ENCODE measurements around the gene LGALS3BP. TPM values are rescaled to one million over a fixed set of nuclear protein-coding genes. Genes with fewer than 3 reads are reported as not detected.

The LGALS3BP gene
- total RNA-seq, 4 donors from 2014 or later, result 191 to 392 (median 296) TPM

GRCh38 chr17:78924481-78925151, 55.1 kb downstream of the LGALS3BP start:
- no peaks in the 10 kb centered on the region for H3K9me3 ChIP-seq
- TF ChIP-seq, protein P1, sequence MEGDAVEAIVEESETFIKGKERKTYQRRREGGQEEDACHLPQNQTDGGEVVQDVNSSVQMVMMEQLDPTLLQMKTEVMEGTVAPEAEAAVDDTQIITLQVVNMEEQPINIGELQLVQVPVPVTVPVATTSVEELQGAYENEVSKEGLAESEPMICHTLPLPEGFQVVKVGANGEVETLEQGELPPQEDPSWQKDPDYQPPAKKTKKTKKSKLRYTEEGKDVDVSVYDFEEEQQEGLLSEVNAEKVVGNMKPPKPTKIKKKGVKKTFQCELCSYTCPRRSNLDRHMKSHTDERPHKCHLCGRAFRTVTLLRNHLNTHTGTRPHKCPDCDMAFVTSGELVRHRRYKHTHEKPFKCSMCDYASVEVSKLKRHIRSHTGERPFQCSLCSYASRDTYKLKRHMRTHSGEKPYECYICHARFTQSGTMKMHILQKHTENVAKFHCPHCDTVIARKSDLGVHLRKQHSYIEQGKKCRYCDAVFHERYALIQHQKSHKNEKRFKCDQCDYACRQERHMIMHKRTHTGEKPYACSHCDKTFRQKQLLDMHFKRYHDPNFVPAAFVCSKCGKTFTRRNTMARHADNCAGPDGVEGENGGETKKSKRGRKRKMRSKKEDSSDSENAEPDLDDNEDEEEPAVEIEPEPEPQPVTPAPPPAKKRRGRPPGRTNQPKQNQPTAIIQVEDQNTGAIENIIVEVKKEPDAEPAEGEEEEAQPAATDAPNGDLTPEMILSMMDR (IDR thresholded peaks at IDR 0.05), result no peak
- peak in 1 of 2 donors; percentile 27 for TF ChIP-seq EP300 (IDR thresholded peaks at IDR 0.05)
- no peak for TF ChIP-seq POLR2A (IDR thresholded peaks at IDR 0.05)
- 2% methylated on average over 22 to 39 of the region's 64 CpGs for WGBS, 2 donors
- H3K27ac ChIP-seq, result peak overlapping the region; percentile 82 to 100 (median 90)
- H3K27me3 ChIP-seq, result no peaks in the 10 kb centered on the region
- H3K4me3 ChIP-seq, result peak overlapping the region; percentile 67 to 98 (median 84)
- no peaks in the 10 kb centered on the region for H3K36me3 ChIP-seq
- peaks cover 0 to 62% (median 41%) of the 10 kb centered on the region in 4 donors for H3K4me1 ChIP-seq
- DNase-seq (ENCODE audit: low spot score in 2 of 2), result no peak

DNA sequence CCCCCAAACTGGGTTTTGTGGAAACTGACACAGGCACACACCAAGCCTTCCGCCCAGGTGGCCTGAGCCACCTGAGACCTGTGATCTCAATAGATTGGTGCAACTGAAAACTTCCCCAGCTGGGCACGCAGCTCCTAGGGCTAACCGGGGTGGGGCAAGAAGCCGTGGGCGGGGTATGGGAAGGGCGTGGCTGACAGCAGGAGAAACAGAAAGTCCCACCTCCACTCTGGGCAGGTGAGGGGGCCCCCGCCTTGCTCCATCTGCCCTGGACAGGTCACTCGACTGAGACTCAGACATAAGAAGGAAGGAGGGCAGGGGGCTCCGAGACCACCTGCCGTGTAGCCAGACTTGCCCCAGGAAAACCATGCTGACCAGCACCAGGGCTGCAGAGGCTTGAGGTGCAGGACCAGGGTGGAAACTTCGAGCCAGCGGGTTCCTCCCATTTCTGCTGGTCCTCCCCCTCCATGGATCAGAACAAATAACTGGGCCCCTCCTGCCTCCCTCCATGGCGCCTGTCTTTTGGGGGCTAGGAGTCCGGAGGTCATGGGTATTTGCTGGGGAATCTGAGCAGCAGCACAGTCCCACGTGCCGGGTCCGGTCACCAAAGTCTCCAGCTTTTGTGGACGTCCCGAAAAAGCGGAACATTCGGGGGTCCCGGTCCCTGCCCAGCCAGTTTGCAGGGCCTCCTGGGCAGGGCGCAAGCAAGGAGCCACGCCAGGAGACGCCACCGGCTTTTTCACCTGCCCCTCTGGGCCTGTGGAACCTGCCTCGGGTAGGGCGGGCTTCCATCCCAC, 55.9 kb downstream of the LGALS3BP start:
- WGBS, 2 donors, result 3 to 4% methylated on average over 22 to 28 of the region's 28 CpGs
- peak overlapping the region; percentile 82 to 100 (median 90) for H3K27ac ChIP-seq
- no peaks in the 10 kb centered on the region for H3K36me3 ChIP-seq

GRCh38 chr17:78922816-78923498, 56.8 kb downstream of the LGALS3BP start:
- 41% methylated on average over 11 to 12 of the region's 13 CpGs for WGBS, 2 donors
- DNase-seq (ENCODE audit: low spot score in 2 of 2), result no peak
- Histone ChIP-seq H3K9me3 (no peaks in the 10 kb centered on the region), H3K4me1 (peaks cover 0 to 79% (median 55%) of the 10 kb centered on the region in 4 donors), H3K36me3 (no peaks in the 10 kb centered on the region), H3K4me3 (peak overlapping the region; percentile 67 to 98 (median 84)), H3K27ac (peak overlapping the region; percentile 82 to 100 (median 90)), H3K27me3 (no peaks in the 10 kb centered on the region)
- no peak for TF ChIP-seq POLR2A (IDR thresholded peaks at IDR 0.05)
- TF ChIP-seq EP300 (IDR thresholded peaks at IDR 0.05), result no peak
- TF ChIP-seq, protein P1 (IDR thresholded peaks at IDR 0.05), result no peak

More for the DNA sequence above, 55.9 kb downstream of the LGALS3BP start:
- H3K4me1 ChIP-seq, result peaks cover 0 to 70% (median 46%) of the 10 kb centered on the region in 4 donors
- no peaks in the 10 kb centered on the region for H3K9me3 ChIP-seq
- peak; percentile 55 to 60 for DNase-seq (ENCODE audit: low spot score in 2 of 2)
- TF ChIP-seq, protein P1 (IDR thresholded peaks at IDR 0.05), result no peak
- TF ChIP-seq POLR2A (IDR thresholded peaks at IDR 0.05), result peak; percentile 18 to 20
- TF ChIP-seq EP300 (IDR thresholded peaks at IDR 0.05), result peak in 1 of 2 donors; percentile 28
- no peaks in the 10 kb centered on the region for H3K27me3 ChIP-seq
- H3K4me3 ChIP-seq, result peak overlapping the region; percentile 67 to 98 (median 84)

DNA sequence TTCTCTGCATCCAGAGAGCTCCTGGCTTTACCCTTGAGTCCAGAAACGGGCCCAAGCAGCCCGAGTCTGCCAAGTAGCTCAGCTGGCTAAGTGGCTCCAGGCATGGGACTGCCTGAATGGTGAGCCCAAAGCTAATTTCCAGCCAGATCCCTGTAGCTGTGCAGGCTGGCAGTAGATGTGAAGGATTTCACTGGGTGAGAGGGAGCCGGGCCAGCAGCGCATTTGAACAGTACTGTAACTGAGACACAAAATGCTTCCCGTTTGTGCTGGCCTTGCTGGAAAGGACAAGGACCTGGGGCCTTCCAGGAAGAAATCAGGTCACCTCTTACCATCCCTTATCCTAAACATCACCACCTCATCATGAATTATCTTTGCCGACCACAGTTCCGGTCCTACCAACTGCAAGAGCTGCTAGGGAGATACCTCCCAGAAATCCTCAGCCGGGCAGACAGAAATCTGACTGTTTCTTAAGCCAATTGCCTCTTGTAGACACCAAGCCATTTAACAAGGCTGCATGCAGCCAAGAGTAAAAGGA, 58.2 kb downstream of the LGALS3BP start:
- peaks cover 0 to 81% (median 62%) of the 10 kb centered on the region in 4 donors for H3K4me1 ChIP-seq
- no peaks in the 10 kb centered on the region for H3K27me3 ChIP-seq
- H3K27ac ChIP-seq, result peak overlapping the region; percentile 82 to 100 (median 90)
- WGBS, 2 donors, result 14 to 18% methylated on average over 8 of the region's 8 CpGs
- no peaks in the 10 kb centered on the region for H3K36me3 ChIP-seq
- peak overlapping the region in 2 of 4 donors; percentile 20 to 98 for H3K4me3 ChIP-seq
- TF ChIP-seq EP300 (IDR thresholded peaks at IDR 0.05), result peak in 1 of 2 donors; percentile 2
- no peak for TF ChIP-seq POLR2A (IDR thresholded peaks at IDR 0.05)
- TF ChIP-seq, protein P1 (IDR thresholded peaks at IDR 0.05), result no peak
- no peak for DNase-seq (ENCODE audit: low spot score in 2 of 2)
- no peaks in the 10 kb centered on the region for H3K9me3 ChIP-seq

Other genes starting within 250 kb of the LGALS3BP start
- gene CYTH1, start 197.7 kb downstream of the LGALS3BP start, total RNA-seq, result 10 to 100 TPM; 53.1 to 81.0 (median 63.8) TPM
- gene USP36, start 139.1 kb downstream of the LGALS3BP start, total RNA-seq, result 10 to 100 TPM; 50.9 to 64.9 (median 59.9) TPM
- 10 to 100 TPM in 2 of 4 donors, 1 to 10 TPM in 2; 6.5 to 35.1 (median 9.9) TPM for gene CEP295NL, start 76.7 kb downstream of the LGALS3BP start, total RNA-seq
- gene TIMP2, start 54.5 kb downstream of the LGALS3BP start, total RNA-seq, result 100 to 1,000 TPM; 187 to 456 (median 339) TPM
- gene CANT1, start 29.8 kb upstream of the LGALS3BP start, total RNA-seq, result 10 to 100 TPM; 21.0 to 27.3 (median 25.5) TPM
- gene C1QTNF1, start 44.2 kb upstream of the LGALS3BP start, total RNA-seq, result 100 to 1,000 TPM in 1 of 4 donors, 10 to 100 TPM in 3; 67.1 to 147 (median 90.0) TPM
- 10 to 100 TPM; 29.9 to 64.8 (median 57.1) TPM for gene ENGASE, start 94.9 kb upstream of the LGALS3BP start, total RNA-seq

Measured in tibial nerve (tissue), 4 donors.